ENCODE results near the gene FGD5.

The FGD5 gene

DNA sequence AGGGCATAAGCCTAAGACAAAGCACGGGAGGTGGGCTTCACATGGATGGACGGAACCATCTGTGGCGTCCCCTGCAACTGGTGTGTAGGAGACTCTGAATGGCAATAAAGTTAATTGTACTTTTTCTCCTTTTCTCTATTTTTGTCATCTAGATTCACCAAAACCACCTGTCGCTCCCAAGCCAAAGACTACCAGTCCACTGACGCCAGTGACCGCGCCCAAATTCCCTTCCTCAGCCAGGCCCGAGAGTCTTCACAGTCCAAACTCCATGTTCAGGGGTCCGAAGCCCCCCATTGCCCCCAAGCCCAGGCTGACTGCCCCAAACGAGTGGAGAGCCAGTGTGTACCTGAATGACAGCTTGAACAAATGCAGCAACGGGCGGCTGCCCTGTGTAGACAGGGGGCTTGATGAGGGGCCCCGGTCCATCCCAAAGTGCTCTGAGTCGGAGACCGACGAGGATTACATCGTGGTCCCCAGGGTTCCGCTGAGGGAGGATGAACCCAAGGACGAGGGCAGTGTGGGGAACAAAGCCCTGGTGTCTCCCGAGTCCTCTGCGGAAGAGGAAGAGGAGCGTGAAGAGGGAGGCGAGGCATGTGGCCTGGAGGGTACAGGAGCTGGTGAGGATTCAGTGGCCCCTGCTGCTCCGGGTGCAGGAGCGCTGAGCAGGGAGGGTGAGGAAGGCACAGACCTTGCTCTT, at the start of gene FGD5:
Gene FGD5, plus strand, starts transcription at position 159 of the 697 bp plus-strand sequence. Its CDS starts 110 bp downstream, at position 269.
- DNase-seq (ENCODE audit: low read depth in 2 of 2, low spot score in 1 of 2): no peak

- no peak for DNase-seq (ENCODE audit: low read depth in 2 of 2, low spot score in 1 of 2)
Measured at GRCh38 chr3:14769544-14770325, 49.0 kb upstream of the FGD5 start.

DNA sequence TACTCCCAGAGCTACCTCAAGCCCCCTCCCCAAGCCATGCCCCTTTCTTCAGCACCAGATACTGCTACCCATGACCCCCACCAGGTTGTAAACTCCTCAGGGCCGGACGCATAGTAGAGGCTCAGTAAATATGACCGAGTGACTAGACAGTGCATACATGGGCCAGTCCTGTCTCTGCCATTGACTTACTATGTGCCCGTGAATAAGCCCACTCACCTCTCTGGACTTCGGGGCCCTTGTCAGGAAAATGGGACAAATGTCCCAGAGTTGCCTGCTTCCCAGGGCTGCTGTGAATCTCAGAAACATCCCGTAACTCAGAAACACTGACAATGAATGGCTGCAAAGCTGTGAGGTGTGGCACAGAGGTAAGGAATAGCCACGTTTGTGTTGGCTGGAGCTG, 48.2 kb upstream of the FGD5 start:
- DNase-seq (ENCODE audit: low read depth in 2 of 2, low spot score in 1 of 2): no peak

DNA sequence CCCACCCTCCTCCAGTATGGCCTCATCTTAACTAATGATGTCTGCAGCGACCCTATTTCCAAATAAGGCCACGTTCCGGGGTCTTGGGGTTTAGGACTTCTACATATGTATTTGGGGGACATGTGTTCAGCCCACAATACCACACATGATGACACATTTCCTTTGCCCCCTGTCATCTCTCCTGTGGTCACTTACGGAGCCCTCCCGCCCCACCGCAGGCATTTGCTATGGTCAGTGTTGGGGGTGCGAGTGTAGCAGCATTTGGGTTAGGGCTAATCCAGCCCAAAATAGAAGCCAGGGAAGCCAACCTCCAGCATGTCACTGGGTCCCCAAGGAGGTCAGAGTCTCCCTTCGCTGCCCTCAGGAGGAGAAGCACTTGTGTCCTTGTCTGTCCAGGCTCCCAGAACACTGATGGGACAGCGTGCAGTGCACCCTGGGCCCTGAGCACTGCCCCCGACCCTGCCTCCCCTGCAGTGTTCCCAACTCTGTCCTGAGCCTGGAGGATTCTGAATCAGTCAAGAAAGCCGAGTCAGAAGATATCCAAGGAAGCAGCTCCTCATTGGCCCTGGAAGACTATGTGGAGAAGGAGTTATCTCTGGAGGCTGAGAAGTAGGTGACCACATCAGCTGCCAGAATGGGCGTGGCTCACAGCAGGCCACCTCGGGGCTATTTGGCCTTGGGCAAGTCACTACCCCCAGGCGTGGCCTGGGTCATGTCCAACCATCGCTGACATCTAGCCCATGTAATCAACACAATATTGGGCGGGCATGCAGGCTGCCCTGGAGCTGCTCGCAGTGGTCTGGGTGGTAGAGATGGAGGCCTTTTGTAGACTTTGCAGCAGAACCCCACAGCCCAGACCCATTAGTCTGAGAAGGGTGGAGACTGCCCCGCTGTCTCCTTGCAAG, 46.9 kb upstream of the FGD5 start:
- no peak for DNase-seq (ENCODE audit: low read depth in 2 of 2, low spot score in 1 of 2)

GRCh38 chr3:14772533-14773138, 46.1 kb upstream of the FGD5 start:
- DNase-seq (ENCODE audit: low read depth in 2 of 2, low spot score in 1 of 2): no peak

DNA sequence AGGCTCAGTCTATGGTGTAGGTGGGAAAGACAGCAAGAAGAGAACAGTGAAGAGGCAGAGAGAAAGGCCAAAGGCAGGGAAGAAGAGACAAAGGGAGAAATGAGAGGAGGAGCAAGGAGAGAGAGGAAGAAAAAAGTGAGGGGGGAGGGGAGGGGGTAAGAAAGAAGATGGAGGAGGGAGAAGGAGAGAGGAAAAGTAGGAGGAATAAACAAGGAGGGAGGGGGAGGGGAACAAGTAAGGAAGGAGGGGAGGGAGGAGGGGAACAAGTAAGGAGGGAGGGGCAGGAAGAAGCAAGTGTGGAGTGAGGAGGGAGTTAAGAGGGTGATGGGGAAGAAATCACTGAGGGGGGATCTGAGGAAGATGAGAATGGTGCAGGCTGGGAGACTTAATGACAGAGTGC, 45.5 kb upstream of the FGD5 start:
- no peak for DNase-seq (ENCODE audit: low read depth in 2 of 2, low spot score in 1 of 2)

GRCh38 chr3:14773691-14774128, 45.1 kb upstream of the FGD5 start:
- no peak for DNase-seq (ENCODE audit: low read depth in 2 of 2, low spot score in 1 of 2)

- DNase-seq (ENCODE audit: low read depth in 2 of 2, low spot score in 1 of 2): no peak
Measured at GRCh38 chr3:14774431-14774830, 44.3 kb upstream of the FGD5 start.

DNA sequence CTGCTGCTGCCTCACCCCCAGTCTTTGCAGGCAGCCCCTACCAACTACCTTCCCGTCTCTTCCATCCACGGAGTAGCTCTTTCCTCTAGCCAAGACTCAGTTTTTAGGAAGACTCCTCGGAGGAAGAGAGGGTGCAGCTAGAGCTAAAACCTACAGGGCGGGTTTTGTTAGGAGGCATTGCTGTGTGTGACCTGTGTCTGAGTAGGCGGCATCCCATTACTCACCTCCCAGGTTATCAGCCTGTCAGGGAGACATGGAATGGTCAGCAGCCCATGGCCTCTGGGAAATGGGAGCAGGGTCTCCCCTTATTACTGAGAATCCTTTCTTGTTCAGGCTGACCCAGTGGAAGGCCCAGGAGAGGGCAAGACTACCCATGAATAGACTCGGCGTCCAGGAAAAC, 43.8 kb upstream of the FGD5 start:
- no peak for DNase-seq (ENCODE audit: low read depth in 2 of 2, low spot score in 1 of 2)

DNA sequence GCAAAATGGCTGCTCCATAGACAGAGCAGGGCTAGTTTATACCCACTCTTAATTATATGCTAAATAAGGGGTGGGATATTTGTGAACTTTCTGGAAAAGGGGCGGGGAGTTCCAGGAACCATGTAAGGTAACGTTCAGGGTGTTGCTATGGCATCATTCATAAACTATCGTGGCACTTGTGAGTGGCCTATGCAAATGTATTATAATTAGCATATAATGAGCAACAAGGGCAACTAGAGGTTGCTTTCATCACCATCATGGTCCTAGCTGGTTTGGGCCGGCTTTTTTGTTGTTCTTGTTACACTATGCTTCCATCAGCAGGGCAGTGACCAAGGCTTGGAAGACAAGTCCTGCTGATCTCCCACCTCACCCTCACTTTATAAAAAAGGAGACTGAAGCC, 43.2 kb upstream of the FGD5 start:
- DNase-seq (ENCODE audit: low read depth in 2 of 2, low spot score in 1 of 2): no peak

- DNase-seq (ENCODE audit: low read depth in 2 of 2, low spot score in 1 of 2): no peak
Measured at GRCh38 chr3:14779069-14779685, 39.6 kb upstream of the FGD5 start.

DNA sequence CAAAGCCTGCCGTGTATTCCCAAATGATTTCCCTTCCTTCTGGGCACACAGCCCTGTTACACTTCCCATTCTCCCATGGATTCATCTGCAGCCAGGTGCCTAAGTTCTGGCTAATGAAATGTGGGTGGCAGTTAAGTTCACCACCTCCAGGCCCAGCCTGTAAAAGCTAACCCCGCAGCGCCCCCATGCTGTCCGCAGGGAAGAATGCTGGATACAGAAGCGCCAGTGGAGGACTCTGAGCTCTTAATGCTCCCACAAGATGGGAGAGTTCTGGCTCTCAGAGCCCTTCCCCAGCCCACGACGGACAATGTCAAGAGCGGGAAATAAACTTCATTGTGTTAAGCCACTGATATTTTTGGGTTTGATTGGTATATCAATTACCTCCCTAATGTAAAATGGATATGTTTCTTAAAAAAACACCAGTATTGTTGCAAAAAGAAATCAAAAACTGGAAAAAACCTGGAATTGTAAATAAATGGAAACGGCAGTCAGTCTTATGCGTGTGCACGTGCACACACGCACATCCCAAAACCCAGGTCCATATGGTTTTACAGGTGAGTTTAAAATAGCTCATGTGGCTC, 37.7 kb upstream of the FGD5 start:
- DNase-seq (ENCODE audit: low read depth in 2 of 2, low spot score in 1 of 2): no peak

- no peak for DNase-seq (ENCODE audit: low read depth in 2 of 2, low spot score in 1 of 2)
Measured at GRCh38 chr3:14783480-14784086, 35.2 kb upstream of the FGD5 start.

- DNase-seq (ENCODE audit: low read depth in 2 of 2, low spot score in 1 of 2): no peak
Measured at GRCh38 chr3:14784087-14784681, 34.6 kb upstream of the FGD5 start.

DNA sequence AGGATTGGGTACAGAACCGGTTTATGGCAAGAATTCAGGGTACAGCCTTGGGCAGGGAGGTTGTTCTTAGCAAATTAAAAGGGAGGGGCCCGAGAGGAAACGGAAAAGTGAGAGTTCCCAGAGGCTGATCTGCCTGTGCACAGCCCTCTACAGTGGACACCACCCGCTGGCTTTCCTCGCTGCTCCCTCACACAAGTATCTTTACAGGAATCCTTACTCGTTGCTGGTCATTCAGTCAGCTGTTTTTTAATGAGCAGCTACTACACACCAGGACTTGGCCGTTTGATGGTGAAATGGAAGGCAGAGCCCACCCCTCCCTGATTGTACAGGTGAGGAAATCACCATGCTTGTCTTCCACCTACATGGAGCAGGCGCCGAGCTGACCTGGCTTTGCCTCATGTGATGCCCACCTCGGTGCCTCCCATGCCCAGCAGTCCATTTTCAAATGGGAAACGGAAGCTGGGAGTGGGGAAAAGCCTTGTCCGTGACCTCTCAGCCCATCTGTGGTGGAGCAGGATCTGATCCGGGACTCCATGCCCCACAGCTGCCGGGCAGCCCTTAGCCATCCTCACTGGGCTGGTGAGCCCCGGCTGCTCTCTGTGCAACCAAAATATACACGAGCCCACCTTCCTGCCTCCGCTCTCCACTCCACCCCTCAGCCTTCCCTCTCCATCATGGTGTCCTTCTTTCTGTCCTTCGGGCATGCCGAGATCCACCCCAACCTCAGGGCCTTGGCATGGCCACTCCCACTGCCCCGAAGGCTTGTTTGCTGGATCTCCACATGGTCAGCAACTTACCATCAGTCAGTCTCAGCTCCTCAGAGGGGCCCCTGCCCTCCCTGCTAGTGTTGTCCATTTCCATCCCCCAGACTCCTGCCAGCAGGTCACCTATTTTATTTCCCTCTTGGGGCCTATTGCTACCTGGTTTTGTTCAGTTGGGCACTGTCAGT, 33.3 kb upstream of the FGD5 start:
- DNase-seq (ENCODE audit: low read depth in 2 of 2, low spot score in 1 of 2): no peak

GRCh38 chr3:14786369-14786768, 32.4 kb upstream of the FGD5 start:
- no peak for DNase-seq (ENCODE audit: low read depth in 2 of 2, low spot score in 1 of 2)

DNA sequence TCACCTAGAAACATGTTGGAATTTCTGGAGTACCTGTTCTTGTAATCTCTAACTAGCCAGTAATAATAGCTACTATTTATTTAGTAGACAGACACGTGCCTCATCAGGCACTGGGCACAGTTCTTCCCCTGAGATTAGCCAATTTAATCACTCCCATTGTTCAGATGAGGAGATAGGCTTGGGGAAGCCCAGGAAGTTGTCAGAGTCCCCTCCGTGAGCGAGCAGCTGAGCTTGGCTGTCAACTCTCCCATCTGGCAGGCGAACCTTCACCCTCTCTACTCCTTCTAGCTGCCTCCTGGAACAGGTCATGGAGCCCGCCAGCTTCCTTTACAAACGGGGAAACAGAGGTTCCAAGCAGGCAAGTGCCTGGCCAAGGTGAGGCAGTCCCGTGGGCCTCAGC, 31.1 kb upstream of the FGD5 start:
- no peak for DNase-seq (ENCODE audit: low read depth in 2 of 2, low spot score in 1 of 2)

- no peak for DNase-seq (ENCODE audit: low read depth in 2 of 2, low spot score in 1 of 2)
Measured at GRCh38 chr3:14788644-14789043, 30.1 kb upstream of the FGD5 start.

All from stimulated activated CD8-positive, alpha-beta memory T cell treated with anti-CD3 and anti-CD28 coated beads, Interleukin-4, amount 100 ng/mL, for 1 hour (primary cell).